Hepatocyte (in vitro differentiated cells): ENCODE results near the gene APEX2.

ENCODE experiments used
- CTCF ChIP-seq: fragments of 200-600 bp; sonication (generic); IDR thresholded peaks from 2 replicates; pipeline ENCODE4 v1.5.1; 2016; ENCODE audit warnings: antibody characterized with exemption, mild to moderate bottlenecking; ENCODE audit not compliant: poor library complexity
- EZH2 ChIP-seq: fragments of 200-600 bp; sonication (generic); IDR thresholded peaks from 2 replicates; pipeline ENCODE4 v1.6.1; 2016; ENCODE audit warnings: antibody characterized with exemption, mild to moderate bottlenecking, borderline replicate concordance

DNA sequence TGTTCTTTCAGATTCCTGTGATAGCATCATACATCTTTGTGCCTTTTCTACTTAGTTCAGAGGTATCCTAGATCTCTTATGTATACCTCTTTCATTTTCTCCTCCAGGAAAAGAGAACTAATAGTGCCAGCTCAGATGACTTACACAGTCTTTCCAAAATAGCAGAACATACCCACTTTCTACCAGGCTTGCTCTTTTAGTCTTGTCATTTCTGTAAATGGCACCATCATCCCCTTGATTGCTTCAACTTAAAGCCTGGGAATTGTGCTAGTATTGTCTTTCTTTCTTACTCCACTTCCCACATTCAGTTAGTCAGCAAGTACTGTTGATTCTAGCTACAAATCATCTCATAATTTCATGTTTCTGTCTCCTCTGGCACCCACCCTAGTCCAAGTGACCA lies 5.1 kb downstream of the APEX2 start:
- TF ChIP-seq CTCF, result no peak
- no peak for TF ChIP-seq EZH2
